ENCODE data around the gene LRCH1.
"Not testable (repeated sequence)": the region's sequence is repeated elsewhere in the genome, so short reads cannot be mapped to it uniquely, and the experiment has no call there.

DNA sequence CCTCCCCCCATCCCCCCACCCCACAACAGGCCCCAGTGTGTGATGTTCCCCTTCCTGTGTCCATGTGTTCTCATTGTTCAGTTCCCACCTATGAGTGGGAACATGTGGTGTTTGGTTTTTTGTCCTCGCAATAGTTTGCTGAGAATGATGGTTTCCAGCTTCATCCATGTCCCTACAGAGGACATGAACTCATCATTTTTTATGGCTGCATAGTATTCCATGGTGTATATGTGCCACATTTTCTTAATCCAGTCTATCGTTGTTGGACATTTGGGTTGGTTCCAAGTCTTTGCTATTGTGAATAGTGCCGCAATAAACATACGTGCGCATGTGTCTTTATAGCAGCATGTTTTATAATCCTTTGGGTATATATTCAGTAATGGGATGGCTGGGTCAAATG lies 202.5 kb downstream of the LRCH1 start:
- not testable (repeated sequence) for TF ChIP-seq POLR2AphosphoS5, EP300 (IDR thresholded peaks at IDR 0.05)
- TF ChIP-seq, protein P1, sequence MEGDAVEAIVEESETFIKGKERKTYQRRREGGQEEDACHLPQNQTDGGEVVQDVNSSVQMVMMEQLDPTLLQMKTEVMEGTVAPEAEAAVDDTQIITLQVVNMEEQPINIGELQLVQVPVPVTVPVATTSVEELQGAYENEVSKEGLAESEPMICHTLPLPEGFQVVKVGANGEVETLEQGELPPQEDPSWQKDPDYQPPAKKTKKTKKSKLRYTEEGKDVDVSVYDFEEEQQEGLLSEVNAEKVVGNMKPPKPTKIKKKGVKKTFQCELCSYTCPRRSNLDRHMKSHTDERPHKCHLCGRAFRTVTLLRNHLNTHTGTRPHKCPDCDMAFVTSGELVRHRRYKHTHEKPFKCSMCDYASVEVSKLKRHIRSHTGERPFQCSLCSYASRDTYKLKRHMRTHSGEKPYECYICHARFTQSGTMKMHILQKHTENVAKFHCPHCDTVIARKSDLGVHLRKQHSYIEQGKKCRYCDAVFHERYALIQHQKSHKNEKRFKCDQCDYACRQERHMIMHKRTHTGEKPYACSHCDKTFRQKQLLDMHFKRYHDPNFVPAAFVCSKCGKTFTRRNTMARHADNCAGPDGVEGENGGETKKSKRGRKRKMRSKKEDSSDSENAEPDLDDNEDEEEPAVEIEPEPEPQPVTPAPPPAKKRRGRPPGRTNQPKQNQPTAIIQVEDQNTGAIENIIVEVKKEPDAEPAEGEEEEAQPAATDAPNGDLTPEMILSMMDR (IDR thresholded peaks at IDR 0.05), result not testable (repeated sequence)

Data from esophagus muscularis mucosa (tissue), 4 donors.